MM.1S (cell line): ENCODE data around the gene SPATA25.

Source experiments
- DNase-seq: peaks from one replicate; pipeline ENCODE4 v3.0.0-alpha.2; 2015
- H2AFZ ChIP-seq: fragments of 300-600 bp; sonication (generic); 2 replicates; pipeline ENCODE4 v1.6.0; 2016; ENCODE audit warnings: antibody characterized with exemption, low read length
- H3F3A ChIP-seq: fragments of 300-600 bp; sonication (generic); 2 replicates; pipeline ENCODE4 v1.6.1; 2016; ENCODE audit warnings: mild to moderate bottlenecking, antibody characterized with exemption, low read length, moderate library complexity, mixed read lengths; ENCODE audit not compliant: insufficient read depth
- H3K27ac ChIP-seq: fragments of 300-600 bp; sonication (generic); 2 replicates; pipeline ENCODE4 v1.5.1; 2016; ENCODE audit warnings: mild to moderate bottlenecking, low read length
- H3K27me3 ChIP-seq: fragments of 300-600 bp; sonication (generic); replicated peaks from 2 replicates; pipeline ENCODE4 v1.6.0; 2016; ENCODE audit warnings: low read length; ENCODE audit not compliant: insufficient read depth
- H3K36me3 ChIP-seq: fragments of 300-600 bp; sonication (generic); replicated peaks from 2 replicates; pipeline ENCODE4 v1.6.1; 2016; ENCODE audit warnings: mild to moderate bottlenecking, low read length, mixed read lengths; ENCODE audit not compliant: insufficient read depth
- H3K4me1 ChIP-seq: fragments of 300-600 bp; sonication (generic); 2 replicates; pipeline ENCODE4 v1.6.1; 2016; ENCODE audit warnings: low read length, mixed read lengths
- H3K4me2 ChIP-seq: fragments of 300-600 bp; sonication (generic); 2 replicates; pipeline ENCODE4 v1.6.0; 2016; ENCODE audit warnings: low read depth, low read length
- H3K4me3 ChIP-seq: fragments of 300-600 bp; sonication (generic); 2 replicates; pipeline ENCODE4 v1.5.1; 2016; ENCODE audit warnings: low read length, mixed read lengths
- H3K79me2 ChIP-seq: fragments of 300-600 bp; sonication (generic); 2 replicates; pipeline ENCODE4 v1.6.1; 2016; ENCODE audit warnings: mixed run types, low read length, mixed read lengths
- H3K9ac ChIP-seq: fragments of 300-600 bp; sonication (generic); 2 replicates; pipeline ENCODE4 v1.6.1; 2016; ENCODE audit warnings: low read length, mixed read lengths
- H3K9me2 ChIP-seq: fragments of 300-600 bp; sonication (generic); replicated peaks from 2 replicates; pipeline ENCODE4 v1.6.1; 2016; ENCODE audit warnings: mild to moderate bottlenecking, low read length, mixed read lengths; ENCODE audit not compliant: insufficient read depth
- H3K9me3 ChIP-seq: fragments of 300-600 bp; sonication (generic); replicated peaks from 2 replicates; pipeline ENCODE4 v1.6.1; 2016; ENCODE audit warnings: mild to moderate bottlenecking, low read length, mixed read lengths; ENCODE audit not compliant: insufficient read depth
- H4K20me1 ChIP-seq: fragments of 300-600 bp; sonication (generic); 2 replicates; pipeline ENCODE4 v1.6.1; 2016; ENCODE audit warnings: mild to moderate bottlenecking, low read length, moderate library complexity, mixed read lengths; ENCODE audit not compliant: insufficient read depth
- CTCF ChIP-seq: fragments of 300-600 bp; sonication (generic); IDR thresholded peaks from 2 replicates; pipeline ENCODE4 v1.5.1; 2016; ENCODE audit warnings: antibody characterized with exemption, low read length, mixed read lengths
- EZH2 ChIP-seq: fragments of 300-600 bp; sonication (generic); optimal IDR thresholded peaks from 2 replicates; pipeline ENCODE3; 2017; ENCODE audit warnings: low read depth, mild to moderate bottlenecking, antibody characterized with exemption, low read length, mixed read lengths
- EZH2phosphoT487 ChIP-seq: fragments of 300-600 bp; sonication (generic); IDR thresholded peaks from 2 replicates; pipeline ENCODE4 v1.6.1; 2018; ENCODE audit warnings: antibody characterized with exemption, low read length

The SPATA25 gene

GRCh38 chr20:45899046-45899835 lies 11.8 kb upstream of the SPATA25 start:
- Histone ChIP-seq H3K4me3 (no peak overlapping the region), H3K9me2 (no peaks in the 10 kb centered on the region), H3K4me2 (no peak overlapping the region), H3K9ac (no peak overlapping the region), H3F3A (no peaks in the 10 kb centered on the region), H3K9me3 (no peaks in the 10 kb centered on the region), H3K27ac (no peak overlapping the region), H2AFZ (no peak overlapping the region), H3K36me3 (no peaks in the 10 kb centered on the region), H3K79me2 (peaks cover 5% of the 10 kb centered on the region; the same call in 1 of the 2 replicates), H3K4me1 (no peaks in the 10 kb centered on the region), H3K27me3 (no peaks in the 10 kb centered on the region), H4K20me1 (no peaks in the 10 kb centered on the region)
- TF ChIP-seq EZH2phosphoT487 = no peak
- TF ChIP-seq EZH2 = no peak
- TF ChIP-seq CTCF = no peak
- DNase-seq = no peak

- H3K36me3 ChIP-seq = no peaks in the 10 kb centered on the region
- H3K4me1 ChIP-seq = no peaks in the 10 kb centered on the region
These were observed 10.9 kb upstream of the SPATA25 start for GRCh38 chr20:45898285-45898684.

GRCh38 chr20:45897692-45898091 lies 10.3 kb upstream of the SPATA25 start:
- no peaks in the 10 kb centered on the region for H3K27me3 ChIP-seq
- no peak overlapping the region for H2AFZ ChIP-seq
- no peak overlapping the region for H3K9ac ChIP-seq
- H3K27ac ChIP-seq = no peak overlapping the region
- no peak for DNase-seq
- no peak for TF ChIP-seq EZH2phosphoT487
- no peak for TF ChIP-seq EZH2
- H3F3A ChIP-seq = peaks cover 5% of the 10 kb centered on the region; the same call in 1 of the 2 replicates
- no peaks in the 10 kb centered on the region for H4K20me1 ChIP-seq
- H3K4me3 ChIP-seq = no peak overlapping the region
- H3K9me2 ChIP-seq = no peaks in the 10 kb centered on the region
- H3K36me3 ChIP-seq = no peaks in the 10 kb centered on the region
- peaks cover 6% of the 10 kb centered on the region for H3K4me1 ChIP-seq
- no peaks in the 10 kb centered on the region for H3K9me3 ChIP-seq
- H3K79me2 ChIP-seq = peaks cover 5% of the 10 kb centered on the region; the same call in 1 of the 2 replicates
- H3K4me2 ChIP-seq = no peak overlapping the region

More at GRCh38 chr20:45898285-45898684, 10.9 kb upstream of the SPATA25 start:
- H4K20me1 ChIP-seq = no peaks in the 10 kb centered on the region
- H3K27ac ChIP-seq = no peak overlapping the region
- no peaks in the 10 kb centered on the region for H3K9me3 ChIP-seq
- peaks cover under 1% of the 10 kb centered on the region; the same call in 1 of the 2 replicates for H3F3A ChIP-seq
- H3K4me3 ChIP-seq = no peak overlapping the region
- H3K27me3 ChIP-seq = no peaks in the 10 kb centered on the region
- no peak for DNase-seq
- H3K9me2 ChIP-seq = no peaks in the 10 kb centered on the region
- H2AFZ ChIP-seq = no peak overlapping the region
- no peak overlapping the region for H3K4me2 ChIP-seq
- TF ChIP-seq CTCF = no peak
- TF ChIP-seq EZH2 = no peak
- no peak for TF ChIP-seq EZH2phosphoT487
- H3K9ac ChIP-seq = no peak overlapping the region
- H3K79me2 ChIP-seq = peaks cover 5% of the 10 kb centered on the region; the same call in 1 of the 2 replicates

- Histone ChIP-seq H3K9me3 (no peaks in the 10 kb centered on the region), H4K20me1 (no peaks in the 10 kb centered on the region), H3K79me2 (peaks cover 7% of the 10 kb centered on the region), H2AFZ (no peak overlapping the region), H3K4me1 (peaks cover 10% of the 10 kb centered on the region), H3F3A (peaks cover 9% of the 10 kb centered on the region), H3K4me2 (no peak overlapping the region), H3K4me3 (no peak overlapping the region), H3K9ac (no peak overlapping the region), H3K27ac (no peak overlapping the region), H3K27me3 (no peaks in the 10 kb centered on the region), H3K9me2 (no peaks in the 10 kb centered on the region), H3K36me3 (no peaks in the 10 kb centered on the region)
- DNase-seq = no peak
- TF ChIP-seq CTCF = no peak
- no peak for TF ChIP-seq EZH2phosphoT487
- no peak for TF ChIP-seq EZH2
These were observed 9.9 kb upstream of the SPATA25 start for GRCh38 chr20:45897289-45897688.
